HG03520 (cell line): ENCODE results near the gene PEAR1.

ENCODE experiments used
- ATAC-seq: cut with Tn5 transposase; IDR thresholded peaks from one replicate; pipeline ENCODE4 v1.9.1; 2021; ENCODE audit warnings: mild to moderate bottlenecking, moderate library complexity; ENCODE audit not compliant: unreplicated experiment

Gene PEAR1

GRCh38 chr1:156958247-156958714 lies 64.8 kb downstream of the PEAR1 start:
- no peak for ATAC-seq

- no peak for ATAC-seq
Observed at GRCh38 chr1:156959414-156959813, 65.9 kb downstream of the PEAR1 start.

- ATAC-seq = no peak
Observed at GRCh38 chr1:156959925-156960324, 66.4 kb downstream of the PEAR1 start.

- no peak for ATAC-seq
Observed at GRCh38 chr1:156961709-156962108, 68.2 kb downstream of the PEAR1 start.

GRCh38 chr1:156963621-156964020 lies 70.1 kb downstream of the PEAR1 start:
- no peak for ATAC-seq

- no peak for ATAC-seq
Observed at GRCh38 chr1:156964441-156964840, 70.9 kb downstream of the PEAR1 start.
